GM18508 (cell line): ENCODE data around the gene NLGN4Y.
"Not testable (repeated sequence)": the region's sequence is repeated elsewhere in the genome, so short reads cannot be mapped to it uniquely, and the experiment has no call there.

Source experiments
- ATAC-seq: cut with Tn5 transposase; IDR thresholded peaks from one replicate; pipeline ENCODE4 v1.9.1; 2021; ENCODE audit warnings: moderate number of reproducible peaks; ENCODE audit not compliant: insufficient read depth, unreplicated experiment

NLGN4Y gene

DNA sequence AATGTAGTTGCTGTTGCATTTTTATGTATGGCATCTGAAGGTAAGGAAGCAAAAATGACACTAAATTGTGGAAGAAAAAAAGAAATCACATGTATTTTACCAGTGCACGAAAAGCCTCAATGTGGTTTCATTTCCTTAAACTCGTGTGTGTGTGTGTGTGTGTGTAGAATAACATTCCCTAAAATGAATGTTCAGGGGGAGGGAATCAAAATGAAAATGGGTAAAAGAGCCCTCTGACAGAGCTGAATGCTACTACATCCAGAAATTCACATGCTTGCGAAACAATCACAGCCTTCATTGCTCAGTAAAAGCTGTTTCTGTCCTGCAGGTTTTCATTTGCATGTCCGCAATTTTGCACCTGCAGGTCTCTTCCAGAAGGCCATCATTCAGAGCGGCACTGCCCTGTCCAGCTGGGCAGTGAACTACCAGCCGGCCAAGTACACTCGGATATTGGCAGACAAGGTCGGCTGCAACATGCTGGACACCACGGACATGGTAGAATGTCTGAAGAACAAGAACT lies 305.1 kb downstream of the NLGN4Y start:
- no peak for ATAC-seq

GRCh38 chrY:14834103-14835060 lies 310.1 kb downstream of the NLGN4Y start:
- no peak for ATAC-seq

DNA sequence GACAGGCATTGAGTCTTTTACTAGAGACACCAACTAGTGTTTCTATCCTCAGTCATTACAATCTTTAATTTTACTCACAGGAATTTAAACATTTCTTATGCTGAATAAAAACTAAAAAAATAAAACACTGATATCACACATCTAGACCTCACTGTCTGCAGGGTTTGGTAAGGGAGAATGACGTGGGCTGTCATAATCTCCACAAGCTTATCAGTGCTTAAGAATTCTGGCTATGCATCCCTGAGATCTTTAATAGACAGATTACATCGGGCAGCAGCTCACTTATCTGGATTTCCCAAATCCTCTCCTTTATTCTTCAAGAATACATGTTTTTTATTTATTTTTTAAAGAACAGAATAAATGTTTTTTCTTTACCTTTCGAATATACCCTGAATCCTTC lies 313.1 kb downstream of the NLGN4Y start:
- ATAC-seq: no peak

DNA sequence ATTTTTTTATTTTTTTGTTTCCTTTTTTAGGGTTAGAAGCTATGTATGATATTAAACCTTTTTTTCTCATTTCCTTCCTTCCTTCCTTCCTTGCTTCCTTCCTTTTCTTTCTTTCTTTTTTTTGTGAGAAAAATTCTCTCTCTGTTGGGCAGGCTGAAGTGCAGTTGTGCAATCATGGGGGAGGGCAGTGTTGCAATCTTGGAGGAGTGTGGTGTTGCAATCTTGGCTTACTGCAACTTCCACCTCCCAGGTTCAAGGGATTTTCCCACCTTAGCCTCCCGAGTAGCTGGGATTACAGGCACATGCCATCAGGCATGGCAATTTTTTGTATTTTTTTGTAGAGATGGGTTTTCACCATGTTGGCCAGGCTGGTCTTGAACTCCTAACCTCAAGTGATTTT lies 326.4 kb downstream of the NLGN4Y start:
- no peak for ATAC-seq

GRCh38 chrY:14860448-14860847 lies 336.1 kb downstream of the NLGN4Y start:
- ATAC-seq: no peak

DNA sequence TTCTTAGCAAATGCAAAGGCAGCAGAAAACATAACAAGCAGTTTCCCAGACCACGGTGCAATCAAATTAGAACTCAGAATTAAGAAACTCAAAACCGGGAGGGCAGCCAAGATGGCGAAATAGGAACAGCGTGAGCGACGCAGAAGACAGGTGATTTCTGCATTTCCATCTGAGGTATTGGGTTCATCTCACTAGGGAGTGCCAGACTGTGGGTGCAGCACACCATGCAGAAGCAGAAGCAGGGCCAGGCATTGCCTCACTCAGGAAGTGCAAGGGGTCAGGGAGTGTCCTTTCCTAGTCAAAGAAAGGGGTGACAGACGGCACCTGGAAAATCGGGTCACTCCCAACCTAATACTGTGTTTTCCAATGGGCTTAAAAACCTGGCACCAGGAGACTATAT lies 336.7 kb downstream of the NLGN4Y start:
- not testable (repeated sequence) for ATAC-seq

- ATAC-seq: no peak
Measured at GRCh38 chrY:14871971-14872370, 347.6 kb downstream of the NLGN4Y start.
